ENCODE data around the gene C9orf78. TPM values are rescaled to one million over a fixed set of nuclear protein-coding genes. Genes with fewer than 3 reads are reported as not detected.

The C9orf78 gene
- total and polyA plus RNA-seq, 2 of the 8 experiments (the other 6 are each of a cell fraction or from before 2014, with no cell fraction given): 17.4 to 40.6 TPM

DNA sequence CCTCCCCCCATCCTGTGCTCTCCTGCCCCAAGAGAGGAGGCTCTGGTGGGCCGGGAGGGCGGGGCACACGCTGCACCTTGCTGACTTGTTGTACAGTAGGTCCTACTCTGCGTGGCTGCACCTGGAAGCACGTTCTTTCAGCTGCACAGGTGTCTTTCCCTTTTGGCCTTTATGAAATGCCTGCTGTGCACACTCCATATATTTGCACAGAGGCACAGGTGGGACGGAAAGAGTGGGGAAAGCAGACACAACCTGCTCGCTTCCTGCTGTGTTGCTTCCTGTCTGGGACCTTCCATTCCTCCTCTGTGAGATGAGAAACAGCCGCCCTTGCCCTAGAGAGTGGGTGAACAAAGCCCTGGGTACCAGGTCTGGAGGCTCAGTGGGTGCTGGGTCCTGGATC is 5.0 kb upstream of the C9orf78 start:
- no peak overlapping the region for H2BK5ac ChIP-seq (ENCODE audit: low read depth, low read length)
- no peak overlapping the region for H3K14ac ChIP-seq (ENCODE audit: insufficient read length)
- no peak overlapping the region for H3K56ac ChIP-seq (replicated peaks; ENCODE audit: insufficient read length, low read depth, low read length)
- no peak for DNase-seq (ENCODE audit: low read depth in 1 of 2, low spot score in 2 of 2)
- peaks cover 4% of the 10 kb centered on the region; the same call in 1 of the 2 replicates for H3K79me1 ChIP-seq (ENCODE audit: low read depth, low read length)
- H2AFZ ChIP-seq (ENCODE audit: low read length): no peak overlapping the region
- CTCF ChIA-PET (ENCODE audit: partially characterized antibody): interaction anchor here (0.6 to 1.5 kb wide), 2 partner anchors 9 to 273 kb away, joined by 3 read pairs; no protein-coding TSS in a partner anchor
- TF ChIP-seq KDM5A (IDR thresholded peaks at IDR 0.05; ENCODE audit: low read length) (no peak), RNF2 (IDR thresholded peaks at IDR 0.05; ENCODE audit: borderline replicate concordance, low read depth, low read length, missing control alignments, poor library complexity, severe bottlenecking) (no peak), EGR1 (IDR thresholded peaks at IDR 0.05; ENCODE audit: borderline replicate concordance, low read depth, low read length) (no peak), RBBP5 (IDR thresholded peaks at IDR 0.05; ENCODE audit: borderline replicate concordance, low read depth, low read length) (no peak), NANOG (IDR thresholded peaks at IDR 0.05; ENCODE audit: insufficient read depth, low read depth, low read length, poor library complexity, severe bottlenecking) (no peak), POLR2A (IDR thresholded peaks at IDR 0.05; ENCODE audit: control extremely low read depth in 1 of 2, low read depth in 2 of 2, low read length in 2 of 2) (no peak)
- TF ChIP-seq, protein P1, sequence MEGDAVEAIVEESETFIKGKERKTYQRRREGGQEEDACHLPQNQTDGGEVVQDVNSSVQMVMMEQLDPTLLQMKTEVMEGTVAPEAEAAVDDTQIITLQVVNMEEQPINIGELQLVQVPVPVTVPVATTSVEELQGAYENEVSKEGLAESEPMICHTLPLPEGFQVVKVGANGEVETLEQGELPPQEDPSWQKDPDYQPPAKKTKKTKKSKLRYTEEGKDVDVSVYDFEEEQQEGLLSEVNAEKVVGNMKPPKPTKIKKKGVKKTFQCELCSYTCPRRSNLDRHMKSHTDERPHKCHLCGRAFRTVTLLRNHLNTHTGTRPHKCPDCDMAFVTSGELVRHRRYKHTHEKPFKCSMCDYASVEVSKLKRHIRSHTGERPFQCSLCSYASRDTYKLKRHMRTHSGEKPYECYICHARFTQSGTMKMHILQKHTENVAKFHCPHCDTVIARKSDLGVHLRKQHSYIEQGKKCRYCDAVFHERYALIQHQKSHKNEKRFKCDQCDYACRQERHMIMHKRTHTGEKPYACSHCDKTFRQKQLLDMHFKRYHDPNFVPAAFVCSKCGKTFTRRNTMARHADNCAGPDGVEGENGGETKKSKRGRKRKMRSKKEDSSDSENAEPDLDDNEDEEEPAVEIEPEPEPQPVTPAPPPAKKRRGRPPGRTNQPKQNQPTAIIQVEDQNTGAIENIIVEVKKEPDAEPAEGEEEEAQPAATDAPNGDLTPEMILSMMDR (IDR thresholded peaks at IDR 0.05; ENCODE audit: control extremely low read depth in 1 of 3, insufficient read depth in 1 of 3, low read depth in 1 of 3, low read length in 3 of 3): no peak
- H2BK15ac ChIP-seq (ENCODE audit: low read length): no peak overlapping the region
- no peak overlapping the region; the same call in 1 of the 2 replicates for H2AK5ac ChIP-seq (ENCODE audit: low read depth, low read length)
- H2BK20ac ChIP-seq (ENCODE audit: low read length): no peak overlapping the region
- H3K4me3 ChIP-seq (ENCODE audit: extremely low read depth in 1 of 4, insufficient read depth in 2 of 4, low read depth in 3 of 4, low read length in 4 of 4): no peak overlapping the region
- H4K20me1 ChIP-seq (replicated peaks in 1 of 2; ENCODE audit: control insufficient read depth in 1 of 2, insufficient read depth in 2 of 2, low read length in 2 of 2): peaks cover 0 to 3% of the 10 kb centered on the region in 2 experiments
- H3K4me2 ChIP-seq (ENCODE audit: insufficient read depth in 1 of 2, low read depth in 2 of 2, low read length in 2 of 2): no peak overlapping the region
- peak overlapping the region; percentile 1; the same call in 1 of the 2 replicates for H4K8ac ChIP-seq (ENCODE audit: extremely low read depth, insufficient read depth, low read length)
- H2BK12ac ChIP-seq (ENCODE audit: low read depth, low read length): no peak overlapping the region
- no peak overlapping the region for H3K4ac ChIP-seq (replicated peaks; ENCODE audit: insufficient read length, low read depth, low read length)
- POLR2A ChIA-PET (ENCODE audit: partially characterized antibody): no interaction called here
- no peaks in the 10 kb centered on the region; the same call in 1 of the 2 replicates for H3K23me2 ChIP-seq (ENCODE audit: low read depth, low read length)
- H3K27me3 ChIP-seq (replicated peaks in 1 of 4; ENCODE audit: control insufficient read depth in 3 of 4, extremely low read depth in 1 of 4, insufficient read depth in 3 of 4, low read length in 3 of 4): no peaks in the 10 kb centered on the region
- H3K9ac ChIP-seq (replicated peaks in 1 of 4; ENCODE audit: extremely low read depth in 1 of 4, low read depth in 3 of 4, low read length in 3 of 4): no peak overlapping the region
- no peak overlapping the region for H2BK120ac ChIP-seq (replicated peaks; ENCODE audit: low read depth, low read length)
- no peak overlapping the region for H3K27ac ChIP-seq (ENCODE audit: low read depth, low read length)
- H3K18ac ChIP-seq (ENCODE audit: extremely low read depth, low read length): no peak overlapping the region
- no peak overlapping the region for H3K23ac ChIP-seq (ENCODE audit: insufficient read length)
- H3K4me1 ChIP-seq (replicated peaks in 1 of 4; ENCODE audit: control insufficient read depth in 3 of 4, insufficient read depth in 4 of 4, low read length in 3 of 4): peaks cover 5 to 18% (median 10%) of the 10 kb centered on the region in 4 experiments; a peak in 6 of 7 replicates
- H4K91ac ChIP-seq (replicated peaks; ENCODE audit: insufficient read length, low read length): no peak overlapping the region
- no peaks in the 10 kb centered on the region for H3K9me3 ChIP-seq (ENCODE audit: insufficient read depth in 2 of 2, low read depth in 1 of 2, low read length in 1 of 2)
- no peaks in the 10 kb centered on the region for H3K36me3 ChIP-seq (ENCODE audit: control insufficient read depth in 2 of 4, insufficient read depth in 4 of 4, low read length in 3 of 4)
- FAIRE-seq: no peak
- no peak overlapping the region for H4K5ac ChIP-seq (ENCODE audit: insufficient read length, low read depth, low read length)
- peaks cover 0 to 3% of the 10 kb centered on the region in 2 experiments; a peak in 1 of 4 replicates for H3K79me2 ChIP-seq (ENCODE audit: control insufficient read depth in 1 of 2, insufficient read depth in 2 of 2, low read length in 2 of 2)
- 83% methylated on average over 8 of the region's 8 CpGs; no CpG with 5 or more reads in 1 of the 2 experiments for whole genome bisulfite sequencing, 2 experiments (ENCODE audit: extremely low coverage in 1 of 2, insufficient coverage in 1 of 2, insufficient read length in 1 of 2, insufficient replicate concordance in 2 of 2, low coverage in 1 of 2, low lambda C conversion rate in 2 of 2, missing lambda C conversion rate in 1 of 2)
